ENCODE data around the gene STK10.

DNA sequence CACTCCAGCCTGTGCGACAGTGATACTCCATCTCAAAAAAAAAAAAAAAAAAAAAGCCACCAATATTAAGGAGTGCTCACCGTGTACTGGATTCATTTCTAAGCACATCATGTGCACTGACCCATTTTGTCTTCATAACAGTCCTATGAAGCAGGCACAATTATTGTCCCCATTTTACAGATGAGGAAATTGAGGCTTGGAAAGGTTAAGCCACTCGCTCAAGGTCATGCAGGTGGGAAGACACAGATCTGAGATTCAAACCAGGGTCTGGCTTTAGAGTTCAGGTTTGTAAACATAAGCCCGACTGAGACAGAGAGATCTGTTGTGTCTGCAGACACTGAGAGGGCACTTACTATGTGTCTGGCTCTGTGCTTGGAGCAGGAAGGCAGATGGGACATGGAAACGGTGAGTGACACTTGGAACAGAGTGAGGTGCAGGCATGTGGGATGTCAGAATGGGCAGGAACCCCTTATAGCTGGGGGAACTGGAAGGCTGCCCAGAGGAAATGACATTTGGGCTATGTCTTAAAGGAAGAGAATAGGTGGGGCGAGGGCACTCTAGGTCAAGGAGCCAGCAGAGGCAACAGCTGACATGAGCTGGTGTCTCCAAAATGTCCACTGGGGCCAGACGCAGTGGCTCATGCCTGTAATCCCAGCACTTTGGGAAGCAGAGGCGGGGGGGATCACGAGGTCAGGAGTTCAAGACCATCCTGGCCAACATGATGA lies 69.9 kb downstream of the STK10 start:
- TF ChIP-seq, protein P1, sequence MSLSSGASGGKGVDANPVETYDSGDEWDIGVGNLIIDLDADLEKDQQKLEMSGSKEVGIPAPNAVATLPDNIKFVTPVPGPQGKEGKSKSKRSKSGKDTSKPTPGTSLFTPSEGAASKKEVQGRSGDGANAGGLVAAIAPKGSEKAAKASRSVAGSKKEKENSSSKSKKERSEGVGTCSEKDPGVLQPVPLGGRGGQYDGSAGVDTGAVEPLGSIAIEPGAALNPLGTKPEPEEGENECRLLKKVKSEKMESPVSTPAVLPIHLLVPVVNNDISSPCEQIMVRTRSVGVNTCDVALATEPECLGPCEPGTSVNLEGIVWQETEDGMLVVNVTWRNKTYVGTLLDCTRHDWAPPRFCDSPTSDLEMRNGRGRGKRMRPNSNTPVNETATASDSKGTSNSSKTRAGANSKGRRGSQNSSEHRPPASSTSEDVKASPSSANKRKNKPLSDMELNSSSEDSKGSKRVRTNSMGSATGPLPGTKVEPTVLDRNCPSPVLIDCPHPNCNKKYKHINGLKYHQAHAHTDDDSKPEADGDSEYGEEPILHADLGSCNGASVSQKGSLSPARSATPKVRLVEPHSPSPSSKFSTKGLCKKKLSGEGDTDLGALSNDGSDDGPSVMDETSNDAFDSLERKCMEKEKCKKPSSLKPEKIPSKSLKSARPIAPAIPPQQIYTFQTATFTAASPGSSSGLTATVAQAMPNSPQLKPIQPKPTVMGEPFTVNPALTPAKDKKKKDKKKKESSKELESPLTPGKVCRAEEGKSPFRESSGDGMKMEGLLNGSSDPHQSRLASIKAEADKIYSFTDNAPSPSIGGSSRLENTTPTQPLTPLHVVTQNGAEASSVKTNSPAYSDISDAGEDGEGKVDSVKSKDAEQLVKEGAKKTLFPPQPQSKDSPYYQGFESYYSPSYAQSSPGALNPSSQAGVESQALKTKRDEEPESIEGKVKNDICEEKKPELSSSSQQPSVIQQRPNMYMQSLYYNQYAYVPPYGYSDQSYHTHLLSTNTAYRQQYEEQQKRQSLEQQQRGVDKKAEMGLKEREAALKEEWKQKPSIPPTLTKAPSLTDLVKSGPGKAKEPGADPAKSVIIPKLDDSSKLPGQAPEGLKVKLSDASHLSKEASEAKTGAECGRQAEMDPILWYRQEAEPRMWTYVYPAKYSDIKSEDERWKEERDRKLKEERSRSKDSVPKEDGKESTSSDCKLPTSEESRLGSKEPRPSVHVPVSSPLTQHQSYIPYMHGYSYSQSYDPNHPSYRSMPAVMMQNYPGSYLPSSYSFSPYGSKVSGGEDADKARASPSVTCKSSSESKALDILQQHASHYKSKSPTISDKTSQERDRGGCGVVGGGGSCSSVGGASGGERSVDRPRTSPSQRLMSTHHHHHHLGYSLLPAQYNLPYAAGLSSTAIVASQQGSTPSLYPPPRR (CRISPR knock-in tag; IDR thresholded peaks at IDR 0.05; ENCODE audit: borderline replicate concordance): no peak
- TF ChIP-seq NFATC3 (IDR thresholded peaks at IDR 0.05) (no peak), JUND (IDR thresholded peaks at IDR 0.05; ENCODE audit: borderline replicate concordance, low read depth, low read length) (no peak), JUND (tag; IDR thresholded peaks at IDR 0.05; ENCODE audit: borderline replicate concordance, low read depth, low read length) (no peak), FOXJ3 (CRISPR knock-in tag; IDR thresholded peaks at IDR 0.05) (no peak)
